OCI-LY3 (cell line): ENCODE data around the gene SLC22A12.

Experiments used
- EZH2phosphoT487 ChIP-seq: fragments of 200-600 bp; shearing (Covaris generic); IDR thresholded peaks from 2 replicates; pipeline ENCODE4 v1.6.1; 2018; ENCODE audit warnings: antibody characterized with exemption, mixed run types, low read depth
- TF ChIP-seq, protein P1 (sequence below): fragments of 200-600, 300-600 bp; sonication (generic); IDR thresholded peaks from 2 replicates; pipeline ENCODE4 v1.5.1; 2014; ENCODE audit warnings: antibody characterized with exemption, low read length, low read depth

- TF ChIP-seq, protein P1, sequence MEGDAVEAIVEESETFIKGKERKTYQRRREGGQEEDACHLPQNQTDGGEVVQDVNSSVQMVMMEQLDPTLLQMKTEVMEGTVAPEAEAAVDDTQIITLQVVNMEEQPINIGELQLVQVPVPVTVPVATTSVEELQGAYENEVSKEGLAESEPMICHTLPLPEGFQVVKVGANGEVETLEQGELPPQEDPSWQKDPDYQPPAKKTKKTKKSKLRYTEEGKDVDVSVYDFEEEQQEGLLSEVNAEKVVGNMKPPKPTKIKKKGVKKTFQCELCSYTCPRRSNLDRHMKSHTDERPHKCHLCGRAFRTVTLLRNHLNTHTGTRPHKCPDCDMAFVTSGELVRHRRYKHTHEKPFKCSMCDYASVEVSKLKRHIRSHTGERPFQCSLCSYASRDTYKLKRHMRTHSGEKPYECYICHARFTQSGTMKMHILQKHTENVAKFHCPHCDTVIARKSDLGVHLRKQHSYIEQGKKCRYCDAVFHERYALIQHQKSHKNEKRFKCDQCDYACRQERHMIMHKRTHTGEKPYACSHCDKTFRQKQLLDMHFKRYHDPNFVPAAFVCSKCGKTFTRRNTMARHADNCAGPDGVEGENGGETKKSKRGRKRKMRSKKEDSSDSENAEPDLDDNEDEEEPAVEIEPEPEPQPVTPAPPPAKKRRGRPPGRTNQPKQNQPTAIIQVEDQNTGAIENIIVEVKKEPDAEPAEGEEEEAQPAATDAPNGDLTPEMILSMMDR = no peak
- TF ChIP-seq EZH2phosphoT487 = no peak
Measured at GRCh38 chr11:64559351-64560138, 31.5 kb upstream of the SLC22A12 start.
